Choroid plexus epithelial cell (primary cell): Measurements from ENCODE around the gene RPL21.
"Not testable (repeated sequence)": the region's sequence is repeated elsewhere in the genome, so short reads cannot be mapped to it uniquely, and the experiment has no call there.

ENCODE experiments used
- DNase-seq: peaks from one replicate; pipeline ENCODE4 v3.0.0-alpha.2; 2010; ENCODE audit warnings: low read depth
- H3K4me3 ChIP-seq: 2 replicates; pipeline ENCODE4 v1.5.1; 2011; ENCODE audit warnings: low read depth, mild to moderate bottlenecking, control low read depth, low read length, moderate library complexity
- CTCF ChIP-seq: conservative IDR thresholded peaks from 2 replicates; pipeline ENCODE4 v1.5.1; 2011; ENCODE audit warnings: low read depth, mild to moderate bottlenecking, control low read depth, inconsistent platforms, low read length, moderate library complexity

Gene RPL21

GRCh38 chr13:27288392-27288791, 37.0 kb downstream of the RPL21 start:
- no peak overlapping the region for H3K4me3 ChIP-seq
- TF ChIP-seq CTCF = no peak
- no peak for DNase-seq

- TF ChIP-seq CTCF = no peak
- DNase-seq = no peak
- H3K4me3 ChIP-seq = no peak overlapping the region
Observed at GRCh38 chr13:27289011-27289665, 37.8 kb downstream of the RPL21 start.

- no peak overlapping the region for H3K4me3 ChIP-seq
- no peak for TF ChIP-seq CTCF
- no peak for DNase-seq
Observed at GRCh38 chr13:27290715-27291114, 39.4 kb downstream of the RPL21 start.

GRCh38 chr13:27291967-27292366, 40.6 kb downstream of the RPL21 start:
- DNase-seq, H3K4me3 ChIP-seq: not testable (repeated sequence)

- no peak for TF ChIP-seq CTCF
- DNase-seq = no peak
- H3K4me3 ChIP-seq = no peak overlapping the region
Observed at GRCh38 chr13:27293076-27293691, 41.8 kb downstream of the RPL21 start.

- no peak for TF ChIP-seq CTCF
- no peak for DNase-seq
- no peak overlapping the region for H3K4me3 ChIP-seq
Observed at GRCh38 chr13:27293873-27294515, 42.6 kb downstream of the RPL21 start.

- DNase-seq = no peak
- TF ChIP-seq CTCF = no peak
- no peak overlapping the region for H3K4me3 ChIP-seq
Observed at GRCh38 chr13:27295096-27295495, 43.7 kb downstream of the RPL21 start.
